OCI-LY1 (cell line): Measurements from ENCODE around the gene STK32C.
"Not testable (repeated sequence)": the region's sequence is repeated elsewhere in the genome, so short reads cannot be mapped to it uniquely, and the experiment has no call there.

Experiments used
- H2AFZ ChIP-seq: fragments of 200-600 bp; sonication (generic), shearing (Covaris generic); 2 replicates; pipeline ENCODE4 v1.6.0; 2014; ENCODE audit warnings: antibody characterized with exemption, mild to moderate bottlenecking, low read length
- H3F3A ChIP-seq: fragments of 200-600 bp; sonication (generic), shearing (Covaris generic); 2 replicates; pipeline ENCODE4 v1.6.0; 2014; ENCODE audit warnings: mild to moderate bottlenecking, antibody characterized with exemption, low read length, moderate library complexity; ENCODE audit not compliant: insufficient read depth
- H3K27ac ChIP-seq: fragments of 200-600 bp; sonication (generic); 2 replicates; pipeline ENCODE4 v1.5.1; 2014; ENCODE audit warnings: low read length, mixed run types, mild to moderate bottlenecking, low read depth; ENCODE audit not compliant: poor library complexity, severe bottlenecking
- H3K27me3 ChIP-seq: fragments of 200-600 bp; sonication (generic); 2 replicates; pipeline ENCODE4 v1.6.0; 2014; ENCODE audit warnings: antibody characterized with exemption, mild to moderate bottlenecking, low read length, moderate library complexity; ENCODE audit not compliant: insufficient read depth
- H3K36me3 ChIP-seq: fragments of 200-600 bp; sonication (generic); 2 replicates; pipeline ENCODE4 v1.6.1; 2014; ENCODE audit warnings: mild to moderate bottlenecking, antibody characterized with exemption, low read length, moderate library complexity, mixed read lengths; ENCODE audit not compliant: insufficient read depth
- H3K4me1 ChIP-seq: fragments of 200-600 bp; sonication (generic); 2 replicates; pipeline ENCODE4 v1.5.1; 2014; ENCODE audit warnings: mild to moderate bottlenecking, low read length, moderate library complexity; ENCODE audit not compliant: insufficient read depth, severe bottlenecking
- H3K4me2 ChIP-seq: fragments of 200-600 bp; sonication (generic), shearing (Covaris generic); 2 replicates; pipeline ENCODE4 v1.6.1; 2014; ENCODE audit warnings: low read length
- H3K4me3 ChIP-seq: fragments of 200-600 bp; sonication (generic); 2 replicates; pipeline ENCODE4 v1.5.1; 2014; ENCODE audit warnings: low read length, low read depth, mild to moderate bottlenecking, mixed read lengths; ENCODE audit not compliant: poor library complexity, severe bottlenecking
- H3K79me2 ChIP-seq: fragments of 200-600 bp; shearing (Covaris generic); 2 replicates; pipeline ENCODE4 v1.6.1; 2016; ENCODE audit warnings: mixed run types, low read length, mixed read lengths; ENCODE audit not compliant: insufficient read depth
- H3K9ac ChIP-seq: fragments of 200-600 bp; sonication (generic), shearing (Covaris generic); 2 replicates; pipeline ENCODE4 v1.6.1; 2014; ENCODE audit warnings: mild to moderate bottlenecking, low read length, mixed read lengths
- H3K9me2 ChIP-seq: fragments of 200-600 bp; sonication (generic), shearing (Covaris generic); 2 replicates; pipeline ENCODE4 v1.6.1; 2014; ENCODE audit warnings: low read depth, mild to moderate bottlenecking, low read length, mixed read lengths
- H3K9me3 ChIP-seq: fragments of 200-600 bp; shearing (Covaris generic); 2 replicates; pipeline ENCODE4 v1.6.1; 2014; ENCODE audit warnings: low read length, mixed read lengths
- H4K20me1 ChIP-seq: fragments of 200-600 bp; sonication (generic), shearing (Covaris generic); 2 replicates; pipeline ENCODE4 v1.6.0; 2016; ENCODE audit warnings: mild to moderate bottlenecking, low read length; ENCODE audit not compliant: insufficient read depth
- EZH2 ChIP-seq: fragments of 200-600 bp; sonication (generic), shearing (Covaris generic); IDR thresholded peaks from 2 replicates; pipeline ENCODE4 v1.8.0; 2017; ENCODE audit warnings: borderline replicate concordance, mixed run types, mild to moderate bottlenecking, antibody characterized with exemption, low read length, moderate library complexity, mixed read lengths
- TF ChIP-seq, protein P1 (sequence below): fragments of 200-600 bp; sonication (generic), shearing (Covaris generic); IDR thresholded peaks from 2 replicates; pipeline ENCODE4 v1.5.1; 2017; ENCODE audit warnings: mild to moderate bottlenecking, antibody characterized with exemption, low read length, moderate library complexity, mixed read lengths

The STK32C gene

GRCh38 chr10:132316133-132316532 is 8.4 kb upstream of the STK32C start:
- Histone ChIP-seq H4K20me1 (no peaks in the 10 kb centered on the region), H3K79me2 (no peaks in the 10 kb centered on the region), H3K4me2 (no peak overlapping the region), H3K9me2 (no peaks in the 10 kb centered on the region), H3K4me3 (no peak overlapping the region), H3K36me3 (no peaks in the 10 kb centered on the region), H3F3A (no peaks in the 10 kb centered on the region), H3K9me3 (no peaks in the 10 kb centered on the region), H3K27me3 (no peaks in the 10 kb centered on the region; the same call in 1 of the 2 replicates), H3K4me1 (no peaks in the 10 kb centered on the region), H3K9ac (no peak overlapping the region), H2AFZ (no peak overlapping the region), H3K27ac (no peak overlapping the region)
- TF ChIP-seq EZH2 = no peak
- TF ChIP-seq, protein P1, sequence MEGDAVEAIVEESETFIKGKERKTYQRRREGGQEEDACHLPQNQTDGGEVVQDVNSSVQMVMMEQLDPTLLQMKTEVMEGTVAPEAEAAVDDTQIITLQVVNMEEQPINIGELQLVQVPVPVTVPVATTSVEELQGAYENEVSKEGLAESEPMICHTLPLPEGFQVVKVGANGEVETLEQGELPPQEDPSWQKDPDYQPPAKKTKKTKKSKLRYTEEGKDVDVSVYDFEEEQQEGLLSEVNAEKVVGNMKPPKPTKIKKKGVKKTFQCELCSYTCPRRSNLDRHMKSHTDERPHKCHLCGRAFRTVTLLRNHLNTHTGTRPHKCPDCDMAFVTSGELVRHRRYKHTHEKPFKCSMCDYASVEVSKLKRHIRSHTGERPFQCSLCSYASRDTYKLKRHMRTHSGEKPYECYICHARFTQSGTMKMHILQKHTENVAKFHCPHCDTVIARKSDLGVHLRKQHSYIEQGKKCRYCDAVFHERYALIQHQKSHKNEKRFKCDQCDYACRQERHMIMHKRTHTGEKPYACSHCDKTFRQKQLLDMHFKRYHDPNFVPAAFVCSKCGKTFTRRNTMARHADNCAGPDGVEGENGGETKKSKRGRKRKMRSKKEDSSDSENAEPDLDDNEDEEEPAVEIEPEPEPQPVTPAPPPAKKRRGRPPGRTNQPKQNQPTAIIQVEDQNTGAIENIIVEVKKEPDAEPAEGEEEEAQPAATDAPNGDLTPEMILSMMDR = no peak

- H3K79me2 ChIP-seq, H3K4me3 ChIP-seq, H3K4me1 ChIP-seq, H3K27ac ChIP-seq, H3K9ac ChIP-seq, H4K20me1 ChIP-seq, H3K9me3 ChIP-seq, H3K4me2 ChIP-seq, H3F3A ChIP-seq, H3K36me3 ChIP-seq, H3K27me3 ChIP-seq, H3K9me2 ChIP-seq, H2AFZ ChIP-seq: not testable (repeated sequence)
Measured at GRCh38 chr10:132314881-132315280, 7.1 kb upstream of the STK32C start.

- no peaks in the 10 kb centered on the region for H3K9me3 ChIP-seq
- no peaks in the 10 kb centered on the region for H3K4me1 ChIP-seq
- no peak overlapping the region for H3K27ac ChIP-seq
- H3K4me3 ChIP-seq = no peak overlapping the region
- H3K27me3 ChIP-seq = no peaks in the 10 kb centered on the region; the same call in 1 of the 2 replicates
- TF ChIP-seq, protein P1 = no peak
- no peak for TF ChIP-seq EZH2
- no peaks in the 10 kb centered on the region for H3K36me3 ChIP-seq
- H3K4me2 ChIP-seq = no peak overlapping the region
- no peaks in the 10 kb centered on the region for H3K9me2 ChIP-seq
- H4K20me1 ChIP-seq = no peaks in the 10 kb centered on the region
- no peaks in the 10 kb centered on the region for H3F3A ChIP-seq
- H3K79me2 ChIP-seq = no peaks in the 10 kb centered on the region
- no peak overlapping the region for H2AFZ ChIP-seq
- no peak overlapping the region for H3K9ac ChIP-seq
Measured at GRCh38 chr10:132314336-132314735, 6.6 kb upstream of the STK32C start.

- no peaks in the 10 kb centered on the region for H3K9me3 ChIP-seq
- H3K27ac ChIP-seq = no peak overlapping the region
- no peak overlapping the region for H3K9ac ChIP-seq
- H3K4me2 ChIP-seq = no peak overlapping the region
- no peaks in the 10 kb centered on the region for H3K27me3 ChIP-seq
- H3K4me1 ChIP-seq = no peaks in the 10 kb centered on the region
- H4K20me1 ChIP-seq = no peaks in the 10 kb centered on the region
- H3K79me2 ChIP-seq = no peaks in the 10 kb centered on the region
- H3F3A ChIP-seq = no peaks in the 10 kb centered on the region
- TF ChIP-seq, protein P1 = no peak
- no peak for TF ChIP-seq EZH2
- no peak overlapping the region for H3K4me3 ChIP-seq
- H3K9me2 ChIP-seq = no peaks in the 10 kb centered on the region
- H2AFZ ChIP-seq = no peak overlapping the region
- no peaks in the 10 kb centered on the region for H3K36me3 ChIP-seq
Measured at GRCh38 chr10:132313865-132314264, 6.1 kb upstream of the STK32C start.
